ENCODE results near the gene MFGE8.

MFGE8 gene

DNA sequence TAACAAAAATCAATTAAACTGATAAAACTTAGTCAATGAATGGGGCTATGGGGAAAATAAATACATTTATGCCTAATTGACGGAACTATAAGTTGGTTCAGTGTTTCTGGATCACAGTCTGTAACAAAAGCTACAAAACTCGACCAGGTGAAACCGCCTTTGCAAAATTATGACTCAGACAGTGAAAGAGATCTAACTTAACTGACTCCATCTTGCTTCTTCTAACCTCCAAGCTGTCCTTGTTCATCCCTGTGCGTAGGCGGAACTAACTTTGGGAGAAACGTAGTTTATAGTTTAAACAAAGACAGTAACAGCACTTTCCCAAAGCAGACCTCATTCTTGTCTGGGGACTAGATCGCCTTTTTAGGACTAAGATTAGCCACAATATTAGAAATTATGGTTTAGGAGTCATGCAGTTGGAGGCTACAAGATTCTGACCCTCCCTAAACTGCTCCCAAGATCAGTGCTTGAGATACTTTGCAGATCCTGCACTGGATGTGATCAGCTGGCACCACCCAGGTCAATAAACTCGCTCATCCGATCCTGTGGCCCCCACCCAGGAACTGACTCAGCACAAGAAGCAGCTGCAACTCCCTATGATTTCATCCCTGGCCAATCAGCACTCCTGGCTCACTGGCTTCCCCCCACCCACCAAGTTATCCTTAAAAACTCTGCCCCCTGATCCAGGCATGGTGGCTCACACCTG lies 7.2 kb upstream of the MFGE8 start:
- DNase-seq (ENCODE audit: low read depth in 1 of 2, low spot score in 1 of 2) = no peak

DNA sequence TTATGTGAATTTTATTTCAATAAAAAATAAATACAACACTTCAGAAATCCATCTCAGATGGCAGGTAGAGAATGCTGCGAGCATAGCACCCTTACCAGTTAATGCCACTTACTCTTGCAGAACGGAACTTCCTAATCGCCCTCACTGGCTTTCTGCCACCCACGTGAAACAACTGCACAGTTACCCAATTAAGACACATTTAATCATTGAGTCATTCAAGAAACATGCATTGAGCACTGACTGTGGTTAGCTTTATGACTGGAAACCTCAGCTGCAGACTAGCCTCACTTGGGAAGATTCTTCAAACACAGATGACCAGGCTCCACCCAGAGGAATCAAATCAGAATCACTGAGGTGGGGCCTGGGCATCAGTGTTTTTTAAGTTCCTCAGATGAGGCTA lies 5.6 kb upstream of the MFGE8 start:
- DNase-seq (ENCODE audit: low read depth in 1 of 2, low spot score in 1 of 2) = no peak

DNA sequence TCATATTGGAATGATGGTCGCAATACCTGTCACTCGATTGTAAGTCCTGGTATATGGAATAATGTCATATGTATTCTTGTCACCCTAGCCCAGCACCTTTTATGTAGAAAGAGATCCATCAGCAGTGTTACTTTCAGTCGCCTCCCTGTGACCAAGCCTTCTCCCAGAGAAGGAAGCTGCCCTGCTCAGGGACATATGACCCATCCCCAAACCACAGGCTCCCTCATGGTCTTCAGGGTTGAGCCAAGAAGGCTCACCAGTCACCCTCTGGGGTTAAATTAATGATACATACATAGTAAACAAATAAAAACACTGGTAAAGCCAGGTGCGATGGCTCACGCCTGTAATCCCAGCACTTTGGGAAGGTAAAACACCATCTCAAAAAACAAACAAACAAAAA lies 4.6 kb upstream of the MFGE8 start:
- no peak for DNase-seq (ENCODE audit: low read depth in 1 of 2, low spot score in 1 of 2)

DNA sequence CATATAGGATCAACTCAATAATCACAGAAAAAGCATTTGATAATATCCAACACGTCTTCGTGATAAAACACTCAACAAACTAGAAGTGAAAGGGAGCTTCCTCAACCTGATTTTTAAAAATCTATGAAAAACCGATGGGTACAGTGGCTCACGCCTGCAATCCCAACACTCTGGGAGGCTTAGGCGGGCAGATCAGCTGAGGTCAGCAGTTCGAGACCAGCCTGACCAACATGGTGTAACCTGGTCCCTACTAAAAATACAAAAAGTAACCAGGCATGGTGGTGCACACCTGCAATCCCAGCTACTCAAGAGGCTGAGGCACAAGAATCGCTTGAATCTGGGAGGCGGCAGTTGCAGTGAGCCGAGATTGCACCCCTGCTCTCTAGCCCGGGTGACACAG lies 2.2 kb upstream of the MFGE8 start:
- no peak for DNase-seq (ENCODE audit: low read depth in 1 of 2, low spot score in 1 of 2)

DNA sequence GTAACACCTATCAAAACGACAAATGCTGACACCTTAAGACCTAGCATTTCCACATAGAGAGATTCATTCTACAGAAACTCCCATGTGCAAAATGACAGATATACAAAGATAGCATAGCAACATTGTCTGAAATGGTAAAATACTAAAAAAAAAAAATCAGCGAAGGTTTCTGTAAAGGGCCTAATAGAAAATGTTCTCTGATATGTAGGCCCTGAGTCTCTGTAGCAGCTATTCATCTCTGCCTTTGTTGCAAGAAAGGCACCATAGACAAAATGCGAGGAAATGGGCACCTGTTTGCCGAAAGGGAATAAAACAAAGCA lies 631 bp upstream of the MFGE8 start:
- no peak for DNase-seq (ENCODE audit: low read depth in 1 of 2, low spot score in 1 of 2)

DNA sequence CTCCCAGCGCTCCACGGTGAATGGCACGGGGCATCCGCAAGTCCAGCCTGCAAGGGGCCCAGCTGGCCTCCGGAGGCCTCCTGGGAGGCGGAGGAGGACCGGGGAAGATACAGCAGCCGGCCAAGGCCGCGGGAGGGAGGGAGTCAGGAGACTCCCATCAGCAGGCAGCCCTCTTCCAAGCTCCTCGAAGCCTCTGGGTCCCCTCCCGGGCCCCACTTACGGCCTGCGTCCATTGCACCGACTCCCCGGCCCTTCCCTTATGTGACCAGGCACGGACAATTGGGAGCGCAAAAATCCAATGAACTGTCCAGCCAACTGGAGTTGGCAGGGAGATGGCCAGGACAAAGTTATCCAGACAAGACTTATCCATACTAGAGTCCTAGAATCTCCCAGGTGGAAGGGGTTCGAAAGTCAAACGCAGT lies 668 bp downstream of the MFGE8 start:
- no peak for DNase-seq (ENCODE audit: low read depth in 1 of 2, low spot score in 1 of 2)

DNA sequence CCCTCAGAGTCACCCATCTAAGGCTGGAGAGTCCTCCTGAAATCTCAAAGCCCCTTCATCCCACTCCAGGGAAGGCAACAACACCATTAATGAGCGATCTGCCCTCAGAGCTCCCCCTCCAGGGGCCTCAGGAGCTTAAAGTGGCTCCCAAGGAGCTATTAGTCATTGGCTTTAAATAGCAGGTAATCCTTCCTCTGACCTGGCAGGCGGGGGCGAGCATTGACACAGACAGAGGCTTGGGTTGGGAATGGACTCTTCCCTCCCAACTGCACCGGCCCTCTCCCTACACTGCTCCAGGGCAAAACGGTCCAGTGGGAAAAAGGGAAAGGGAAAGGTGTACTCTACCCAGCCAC lies 1.4 kb downstream of the MFGE8 start:
- DNase-seq (ENCODE audit: low read depth in 1 of 2, low spot score in 1 of 2) = no peak

DNA sequence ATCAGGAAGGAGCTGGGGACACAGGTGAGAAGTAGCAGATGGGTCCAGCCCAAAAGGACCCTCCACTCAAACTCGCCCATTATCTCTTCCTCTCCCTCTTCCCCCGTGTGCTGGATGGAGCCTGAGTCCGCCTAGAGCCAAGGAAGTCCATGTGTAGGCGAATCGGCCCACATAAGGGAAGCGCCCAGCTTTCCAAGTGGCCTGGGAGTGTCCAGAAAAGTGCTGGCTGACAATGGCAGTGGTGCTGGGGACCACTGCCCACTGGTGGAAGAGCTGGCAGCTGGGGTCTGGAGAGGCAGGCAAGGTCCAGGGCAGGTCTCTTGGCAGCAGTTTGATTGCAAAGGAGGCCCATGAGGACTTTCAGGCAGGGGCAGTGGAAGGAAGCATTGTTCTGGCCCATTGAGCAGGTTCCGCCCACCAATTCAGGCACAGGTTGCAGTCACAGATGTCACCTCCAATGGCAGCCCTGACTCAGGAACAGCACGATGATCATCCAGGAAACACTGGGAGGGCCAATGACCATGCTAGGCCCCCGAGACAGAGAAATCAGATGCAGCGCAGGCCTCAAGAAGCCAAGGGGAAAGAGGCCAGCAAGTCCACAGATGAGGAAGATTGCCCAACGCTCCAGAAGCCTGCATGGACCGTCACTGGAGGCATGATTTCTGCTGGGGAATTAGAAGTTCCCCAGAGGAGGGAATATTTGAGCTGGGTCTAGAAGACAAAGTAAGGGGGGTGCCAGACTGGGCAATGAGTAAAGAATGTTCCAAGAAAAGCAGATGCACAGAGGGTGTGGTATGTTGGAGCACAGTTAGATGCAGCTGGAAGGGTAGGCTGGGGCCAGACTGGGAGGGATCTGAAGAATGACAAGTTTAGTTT lies 3.0 kb downstream of the MFGE8 start:
- DNase-seq (ENCODE audit: low read depth in 1 of 2, low spot score in 1 of 2) = no peak

DNA sequence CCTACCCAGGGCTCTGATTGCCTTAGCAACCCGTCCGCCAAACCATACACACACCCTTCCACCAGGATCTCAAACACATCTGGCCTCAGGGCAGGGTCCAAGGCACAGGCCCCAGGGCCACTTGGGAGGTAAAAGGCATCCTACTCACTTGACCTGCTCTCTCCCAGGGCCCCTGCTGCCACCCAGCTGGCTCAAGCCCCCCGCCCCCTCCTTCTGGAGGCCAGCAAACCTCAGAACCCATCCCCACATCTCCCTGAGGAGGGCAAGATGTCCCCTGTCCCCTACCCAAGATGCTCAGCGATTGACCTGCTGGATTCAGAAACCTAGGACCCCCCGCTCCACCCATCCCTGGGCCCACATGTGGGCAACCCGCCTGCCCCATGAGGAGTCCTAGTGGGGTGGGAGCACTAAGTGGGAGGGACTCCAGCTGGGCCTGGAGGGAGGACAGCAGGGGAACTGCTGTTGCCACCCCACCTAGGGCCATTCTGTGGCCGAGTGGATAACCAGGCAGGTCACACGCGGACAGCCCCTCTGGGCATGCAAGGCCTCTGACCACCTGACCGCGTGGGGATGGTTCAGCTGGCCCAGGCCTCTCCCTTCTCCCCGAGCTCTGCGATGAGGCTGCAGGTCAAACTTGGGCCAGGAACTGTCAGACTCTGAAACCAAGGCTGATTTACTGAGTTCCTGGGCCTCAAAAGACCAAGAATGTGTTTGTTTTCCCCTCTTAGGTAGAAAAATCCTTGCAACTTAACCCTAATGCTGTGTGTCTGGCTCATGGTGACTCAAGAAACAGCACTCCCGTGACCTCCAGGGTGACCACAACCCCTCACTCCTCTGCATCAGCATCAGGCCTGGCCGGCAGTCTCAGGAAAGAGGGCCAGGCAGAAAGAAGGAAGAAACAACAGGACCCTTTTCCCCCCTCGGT lies 4.2 kb downstream of the MFGE8 start:
- no peak for DNase-seq (ENCODE audit: low read depth in 1 of 2, low spot score in 1 of 2)

DNA sequence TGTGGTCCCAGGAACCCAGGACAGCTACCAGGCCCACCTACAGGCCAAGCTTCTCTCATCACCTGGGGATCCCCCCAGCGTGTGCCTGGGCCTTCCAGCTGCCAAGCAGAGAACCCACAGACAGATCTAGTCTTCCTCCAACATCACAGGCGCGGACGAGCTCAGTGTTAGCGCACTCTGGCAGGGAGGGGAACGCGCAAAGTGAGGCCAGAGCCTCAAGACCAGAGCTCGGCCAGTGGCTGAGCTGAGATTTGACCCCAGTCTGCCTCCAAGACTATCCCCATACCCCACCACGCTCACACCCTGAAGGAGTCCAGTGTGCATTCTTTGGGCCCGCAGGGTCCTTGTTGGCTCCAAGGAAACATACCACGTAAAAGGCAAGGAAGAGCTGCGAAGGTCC lies 5.1 kb downstream of the MFGE8 start:
- DNase-seq (ENCODE audit: low read depth in 1 of 2, low spot score in 1 of 2) = no peak

DNA sequence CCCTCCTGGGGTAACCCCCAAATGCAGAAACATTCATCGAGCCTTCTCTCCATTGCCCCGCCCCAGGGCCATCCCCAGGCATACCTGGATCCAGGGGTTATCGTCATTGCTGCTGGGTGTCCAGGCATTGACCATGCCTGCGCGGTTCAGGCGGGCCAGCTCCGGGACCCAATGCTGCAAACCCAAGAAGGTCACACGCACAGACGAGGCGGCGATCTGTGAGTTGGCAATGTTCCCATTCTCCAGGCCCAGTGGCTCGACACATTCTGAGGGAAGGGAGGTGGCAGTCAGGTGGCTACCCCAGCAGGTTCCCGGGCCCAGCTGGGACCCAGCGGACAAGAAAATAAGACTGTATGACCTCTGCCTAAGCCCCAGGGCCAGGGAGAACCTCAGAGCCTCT lies 6.1 kb downstream of the MFGE8 start:
- no peak for DNase-seq (ENCODE audit: low read depth in 1 of 2, low spot score in 1 of 2)

DNA sequence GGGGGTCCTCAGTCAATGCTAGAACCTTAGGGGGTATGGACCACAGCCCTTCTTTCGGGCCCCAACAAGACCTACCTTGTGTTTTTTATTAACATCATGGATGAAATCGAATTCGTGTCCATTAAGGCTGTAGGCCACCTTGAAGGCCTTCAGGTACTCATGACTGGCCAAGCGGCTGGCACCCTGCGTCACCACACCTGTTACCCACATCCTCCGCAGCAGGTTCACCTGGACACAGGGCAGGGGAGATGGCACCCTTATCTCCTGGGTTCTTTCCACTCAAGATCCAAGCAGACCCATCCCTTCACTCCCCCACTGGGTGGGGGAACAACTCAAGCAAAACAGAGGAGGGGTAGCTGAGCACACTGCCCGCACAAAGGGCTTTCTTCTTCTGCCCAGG lies 6.6 kb downstream of the MFGE8 start:
- no peak for DNase-seq (ENCODE audit: low read depth in 1 of 2, low spot score in 1 of 2)

DNA sequence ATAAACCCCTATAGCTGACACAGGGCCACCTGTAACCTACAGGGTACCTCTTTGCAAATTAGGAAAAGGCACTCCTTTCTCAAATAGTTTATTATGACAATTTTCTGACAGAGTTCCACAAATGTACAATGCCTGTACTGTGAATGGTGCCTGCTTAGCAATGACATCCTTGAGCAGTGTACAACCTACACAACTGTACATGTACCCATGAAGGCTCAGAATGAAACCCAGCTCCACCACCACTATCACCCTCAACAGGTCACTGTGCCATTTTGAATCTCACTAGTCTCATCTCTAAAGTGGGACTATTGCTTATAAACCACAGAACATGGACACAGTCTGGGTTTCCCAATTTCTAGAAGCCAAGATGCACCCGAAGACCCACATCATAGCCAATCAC lies 7.0 kb downstream of the MFGE8 start:
- no peak for DNase-seq (ENCODE audit: low read depth in 1 of 2, low spot score in 1 of 2)

DNA sequence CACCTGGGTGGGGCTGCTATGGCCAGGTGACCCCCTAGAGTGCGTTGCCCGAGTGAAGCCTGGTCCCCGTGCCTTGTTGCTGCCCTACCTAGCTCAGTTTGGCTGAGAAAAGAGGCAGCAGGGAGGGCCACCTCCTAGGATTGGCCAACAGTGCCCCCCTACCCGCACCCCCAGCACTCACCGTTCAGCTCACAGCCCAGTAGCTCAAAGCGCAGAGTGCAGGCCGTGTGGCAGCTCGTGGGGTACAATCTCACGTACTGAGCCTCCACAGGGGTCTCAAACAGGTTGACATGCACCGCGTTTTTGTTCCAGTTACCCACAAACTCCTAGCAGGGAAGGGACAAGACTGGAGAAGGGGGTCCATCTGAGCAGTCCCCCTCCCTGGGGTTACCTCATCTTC lies 7.6 kb downstream of the MFGE8 start:
- no peak for DNase-seq (ENCODE audit: low read depth in 1 of 2, low spot score in 1 of 2)

DNA sequence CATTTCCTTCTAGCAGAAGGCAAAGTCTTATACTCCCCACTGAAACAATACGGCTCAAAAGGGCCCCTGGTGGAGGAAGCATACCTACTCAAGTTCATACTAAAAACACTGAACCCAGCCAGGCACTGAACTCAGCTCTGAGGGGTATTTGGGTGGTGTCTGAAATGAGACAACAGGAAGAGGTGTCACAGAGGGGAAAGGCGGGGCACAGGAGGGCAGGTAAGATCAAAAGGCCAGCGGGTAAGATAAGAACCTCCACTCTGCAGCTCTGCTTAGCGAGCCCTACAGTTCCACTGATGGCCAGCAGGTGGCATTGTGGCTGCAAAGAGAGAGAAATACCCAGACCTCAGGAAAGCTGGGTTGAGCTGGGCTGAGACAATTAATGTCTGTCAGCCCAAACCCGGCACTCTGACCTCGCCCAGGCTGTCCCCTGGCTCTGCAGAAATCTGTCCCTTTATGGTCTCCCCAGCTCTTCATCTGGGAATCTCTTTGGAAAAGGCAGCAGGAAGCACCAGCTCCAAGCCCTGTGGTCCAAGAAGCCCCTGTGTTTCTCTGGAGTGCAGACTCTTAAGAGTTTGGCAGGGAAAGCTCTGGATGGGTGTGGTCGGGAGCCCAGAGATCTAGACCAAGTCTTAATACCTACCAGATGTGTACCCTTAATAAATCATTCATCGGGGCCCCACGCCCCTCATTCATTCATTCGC lies 8.4 kb downstream of the MFGE8 start:
- DNase-seq (ENCODE audit: low read depth in 1 of 2, low spot score in 1 of 2) = peak; percentile 84 to 92

DNA sequence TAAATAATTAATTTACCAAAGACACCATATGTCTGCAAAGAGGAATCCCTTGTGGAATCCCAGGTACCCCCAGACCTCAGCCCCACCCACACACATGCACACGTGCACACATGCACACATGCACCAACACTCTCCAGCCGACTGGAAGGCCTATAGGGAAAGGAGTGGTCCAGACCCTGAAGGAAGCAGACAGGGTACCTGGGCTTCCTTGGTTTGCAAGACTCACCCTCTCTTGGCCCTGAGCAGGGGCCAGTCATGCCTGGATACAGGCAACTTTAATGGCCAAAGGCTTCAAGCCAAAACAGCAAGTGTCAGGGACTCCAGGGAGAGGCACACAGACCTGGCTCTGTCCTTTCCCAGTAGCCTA lies 8.9 kb downstream of the MFGE8 start:
- DNase-seq (ENCODE audit: low read depth in 1 of 2, low spot score in 1 of 2) = no peak

DNA sequence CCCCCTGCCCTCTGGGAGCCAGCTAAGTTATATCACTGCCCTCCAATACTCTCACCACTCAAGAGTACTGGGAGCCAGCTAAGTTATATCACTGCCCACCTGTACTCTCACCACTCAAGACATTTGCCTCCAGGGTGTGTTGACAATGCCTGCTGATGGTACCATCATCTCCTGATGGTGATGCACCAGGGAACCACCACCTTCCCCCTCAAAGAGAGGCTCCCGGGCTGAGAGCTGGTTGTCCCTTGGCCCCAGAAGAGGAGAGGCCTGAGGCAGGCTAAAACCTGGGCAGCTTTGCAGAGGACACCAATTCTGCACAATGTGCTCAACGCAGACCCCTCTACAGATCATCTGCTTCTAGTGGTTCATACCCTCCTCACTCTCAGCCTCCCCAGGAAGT lies 10.3 kb downstream of the MFGE8 start:
- no peak for DNase-seq (ENCODE audit: low read depth in 1 of 2, low spot score in 1 of 2)

DNA sequence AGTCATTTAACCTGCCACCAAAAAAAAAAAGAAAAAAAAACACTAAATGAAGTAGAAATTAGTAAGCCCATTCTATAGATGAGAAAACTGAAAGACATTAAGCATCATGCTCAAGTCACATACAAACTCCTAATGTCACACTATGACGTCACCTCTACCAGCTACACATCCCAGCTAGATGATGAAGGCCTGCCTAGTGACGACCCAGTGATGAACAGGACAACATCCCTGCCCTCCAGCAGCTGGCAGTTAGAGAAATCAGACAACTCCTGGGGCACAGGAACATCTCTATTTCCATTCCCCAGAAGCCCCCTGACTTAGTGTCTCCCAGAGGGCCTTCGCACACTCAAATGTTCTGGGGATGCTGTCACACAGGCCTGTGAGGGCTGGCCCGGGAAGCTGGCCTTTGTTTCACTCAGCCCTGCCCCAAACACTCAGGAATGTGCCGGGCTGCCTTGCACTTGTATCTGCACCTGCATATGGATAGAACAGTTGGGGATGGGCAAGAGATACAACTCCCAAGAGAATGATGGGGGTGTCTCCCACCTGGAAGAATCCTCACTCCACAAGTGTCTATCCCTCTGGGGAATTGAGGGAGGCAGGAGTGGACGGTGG lies 10.9 kb downstream of the MFGE8 start:
- no peak for DNase-seq (ENCODE audit: low read depth in 1 of 2, low spot score in 1 of 2)

DNA sequence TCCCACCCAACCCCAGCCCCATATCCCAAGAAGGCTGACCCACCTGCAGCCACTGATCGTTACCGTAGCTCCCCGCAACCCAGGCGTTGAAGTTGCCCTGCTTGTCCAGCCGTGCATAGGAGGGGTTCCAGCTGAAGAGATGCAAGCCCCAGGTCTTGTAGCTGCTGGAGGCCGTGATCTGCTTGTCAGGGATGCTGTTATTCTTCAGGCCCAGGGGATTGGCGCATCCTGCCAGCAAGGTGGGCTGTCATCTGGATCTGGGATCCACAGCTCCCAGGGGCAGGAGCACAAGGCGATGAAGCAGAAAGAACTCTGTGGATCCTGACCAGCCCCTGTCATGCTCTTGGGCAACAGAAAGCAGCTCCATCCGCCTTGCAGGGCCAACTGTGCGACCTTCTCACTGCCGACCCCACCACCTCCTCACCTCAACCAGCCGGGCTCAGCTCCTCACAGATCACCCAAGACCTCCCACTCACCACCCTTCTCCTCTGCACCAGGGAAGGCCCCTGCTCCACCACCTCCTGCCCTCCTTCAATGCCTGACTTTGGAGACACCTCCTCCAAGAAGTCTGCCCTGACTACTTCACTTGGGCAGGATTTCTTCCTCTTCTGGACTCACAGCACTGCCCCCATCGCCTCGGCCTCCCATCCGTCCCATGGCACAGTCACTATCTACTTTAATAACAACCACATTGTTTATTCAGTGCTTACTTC lies 11.5 kb downstream of the MFGE8 start:
- DNase-seq (ENCODE audit: low read depth in 1 of 2, low spot score in 1 of 2) = no peak

DNA sequence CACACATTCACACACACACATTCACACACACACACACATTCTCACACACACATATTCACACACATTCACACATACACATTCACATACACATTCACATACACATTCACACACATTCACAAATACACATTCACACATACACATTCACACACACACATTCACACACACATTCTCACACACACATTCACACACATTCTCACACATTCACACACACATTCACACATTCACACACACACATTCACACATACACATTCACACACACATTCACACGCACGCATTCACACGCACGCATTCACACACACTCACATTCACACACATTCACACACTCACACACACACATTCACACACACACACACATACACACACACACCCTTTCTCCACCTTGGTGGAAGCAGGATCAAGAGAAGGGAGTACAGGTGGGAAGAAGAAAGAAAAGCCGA lies 12.2 kb downstream of the MFGE8 start:
- DNase-seq (ENCODE audit: low read depth in 1 of 2, low spot score in 1 of 2) = no peak

All from activated T-helper 1 cell treated with anti-CD3 and anti-CD28 coated beads, Interleukin-2, amount 50 U/mL, for 16 hours (primary cell).